Rectal smooth muscle tissue (tissue), 1 donor: ENCODE results near the gene TUBB4A.

Experiments
- H3K27ac ChIP-seq: one replicate; pipeline ENCODE4 v1.7.0; 2013; ENCODE audit warnings: low read depth, low read length, inconsistent platforms
- H3K27me3 ChIP-seq: one replicate; pipeline ENCODE4 v1.7.0; 2013; ENCODE audit warnings: low read length; ENCODE audit not compliant: control insufficient read depth, insufficient read depth
- H3K36me3 ChIP-seq: one replicate; pipeline ENCODE4 v1.7.0; 2013; ENCODE audit warnings: low read length; ENCODE audit not compliant: control insufficient read depth, insufficient read depth
- H3K4me1 ChIP-seq: one replicate; pipeline ENCODE4 v1.7.0; 2013; ENCODE audit warnings: low read length; ENCODE audit not compliant: control insufficient read depth, insufficient read depth
- H3K4me3 ChIP-seq: one replicate; pipeline ENCODE4 v1.7.0; 2013; ENCODE audit warnings: low read length
- H3K9ac ChIP-seq: one replicate; pipeline ENCODE4 v1.7.0; 2013; ENCODE audit warnings: low read length

Gene TUBB4A

GRCh38 chr19:6481541-6482342, 20.4 kb downstream of the TUBB4A start, which contains the start of gene DENND1C:
Gene DENND1C, minus strand, starts transcription at chr19:6481787. Its CDS starts 92 bp downstream, at chr19:6481695.
- peaks cover 7% of the 10 kb centered on the region for H3K27me3 ChIP-seq
- no peaks in the 10 kb centered on the region for H3K36me3 ChIP-seq
- peak within 1 kb of the TSS; percentile 52 for H3K4me3 ChIP-seq
- no peaks in the 10 kb centered on the region for H3K4me1 ChIP-seq
- peak within 1 kb of the TSS; percentile 38 for H3K9ac ChIP-seq
- no peak within 1 kb of the TSS for H3K27ac ChIP-seq

GRCh38 chr19:6480848-6481415, 21.2 kb downstream of the TUBB4A start:
- Histone ChIP-seq H3K27me3 (peaks cover 11% of the 10 kb centered on the region), H3K9ac (peak overlapping the region; percentile 38), H3K4me3 (peak overlapping the region; percentile 52), H3K36me3 (no peaks in the 10 kb centered on the region), H3K27ac (no peak overlapping the region), H3K4me1 (no peaks in the 10 kb centered on the region)

DNA sequence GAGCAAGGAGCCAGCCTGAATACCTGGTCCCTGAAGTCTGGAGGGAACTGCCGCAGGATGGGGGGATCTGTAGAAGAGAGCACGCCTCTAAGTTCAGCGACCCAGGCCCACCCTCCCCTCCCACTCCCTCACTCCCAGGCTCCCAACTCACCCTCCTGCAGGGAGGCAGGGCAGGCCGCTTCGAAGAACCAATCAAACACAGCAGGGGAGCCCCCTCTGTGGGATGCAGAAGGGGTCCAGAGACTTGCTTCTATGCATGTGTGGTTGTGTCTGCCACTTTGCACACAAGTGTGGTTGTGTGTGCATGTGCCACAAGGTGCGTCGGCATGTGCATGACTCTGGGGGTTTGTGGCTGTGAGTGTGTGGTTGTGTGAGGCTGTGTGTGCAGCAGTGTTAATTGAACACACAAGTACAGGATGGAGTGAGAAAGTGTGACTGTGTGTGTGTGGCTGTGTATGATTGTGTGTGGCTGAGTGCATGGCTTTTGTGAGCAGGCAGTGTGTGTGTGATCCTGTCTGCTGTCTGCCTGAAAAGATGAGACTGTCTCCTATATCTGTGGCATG, 22.2 kb downstream of the TUBB4A start:
- Histone ChIP-seq H3K4me3 (no peak overlapping the region), H3K36me3 (no peaks in the 10 kb centered on the region), H3K27ac (no peak overlapping the region), H3K27me3 (peaks cover 18% of the 10 kb centered on the region), H3K4me1 (no peaks in the 10 kb centered on the region), H3K9ac (no peak overlapping the region)

DNA sequence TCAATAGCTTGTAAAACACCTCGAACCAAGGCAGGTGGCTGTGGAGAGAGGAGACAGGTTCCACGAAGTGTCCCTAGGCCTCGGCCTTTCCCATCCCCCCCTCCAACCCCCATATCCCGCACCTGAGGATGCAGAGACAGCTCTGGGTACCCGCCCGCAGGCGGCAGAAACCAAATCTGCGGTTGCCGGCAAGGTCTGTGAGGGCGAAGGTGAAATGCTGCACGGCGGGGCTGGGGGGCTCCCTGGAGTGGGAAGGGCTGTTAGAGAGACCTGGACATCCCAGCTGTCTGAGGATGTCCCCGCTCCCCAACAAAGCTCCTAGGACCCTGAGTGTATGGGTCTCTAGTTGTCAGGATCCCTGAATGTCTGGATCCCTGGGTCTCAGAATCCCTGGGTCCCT, 23.3 kb downstream of the TUBB4A start:
- H3K4me1 ChIP-seq = no peaks in the 10 kb centered on the region
- no peak overlapping the region for H3K9ac ChIP-seq
- H3K36me3 ChIP-seq = no peaks in the 10 kb centered on the region
- H3K27ac ChIP-seq = no peak overlapping the region
- H3K4me3 ChIP-seq = no peak overlapping the region
- H3K27me3 ChIP-seq = peaks cover 18% of the 10 kb centered on the region

- Histone ChIP-seq H3K27ac (no peak overlapping the region), H3K4me3 (no peak overlapping the region), H3K36me3 (no peaks in the 10 kb centered on the region), H3K4me1 (no peaks in the 10 kb centered on the region), H3K27me3 (peaks cover 18% of the 10 kb centered on the region), H3K9ac (no peak overlapping the region)
These were observed 25.1 kb downstream of the TUBB4A start for GRCh38 chr19:6476896-6477431.

GRCh38 chr19:6476155-6476895, 25.8 kb downstream of the TUBB4A start:
- H3K4me3 ChIP-seq = peak overlapping the region; percentile 41
- H3K9ac ChIP-seq = no peak overlapping the region
- no peak overlapping the region for H3K27ac ChIP-seq
- H3K4me1 ChIP-seq = no peaks in the 10 kb centered on the region
- H3K27me3 ChIP-seq = peaks cover 18% of the 10 kb centered on the region
- H3K36me3 ChIP-seq = no peaks in the 10 kb centered on the region

GRCh38 chr19:6475321-6476108, 26.6 kb downstream of the TUBB4A start:
- Histone ChIP-seq H3K36me3 (no peaks in the 10 kb centered on the region), H3K4me1 (no peaks in the 10 kb centered on the region), H3K27me3 (peaks cover 18% of the 10 kb centered on the region), H3K9ac (no peak overlapping the region), H3K4me3 (peak overlapping the region; percentile 41), H3K27ac (no peak overlapping the region)

- Histone ChIP-seq H3K36me3 (no peaks in the 10 kb centered on the region), H3K4me3 (no peak overlapping the region), H3K4me1 (no peaks in the 10 kb centered on the region), H3K27me3 (peaks cover 15% of the 10 kb centered on the region), H3K27ac (no peak overlapping the region), H3K9ac (no peak overlapping the region)
These were observed 28.5 kb downstream of the TUBB4A start for GRCh38 chr19:6473647-6474046.

- Histone ChIP-seq H3K9ac (no peak overlapping the region), H3K36me3 (no peaks in the 10 kb centered on the region), H3K4me3 (no peak overlapping the region), H3K4me1 (no peaks in the 10 kb centered on the region), H3K27ac (no peak overlapping the region), H3K27me3 (peaks cover 15% of the 10 kb centered on the region)
These were observed 29.4 kb downstream of the TUBB4A start for GRCh38 chr19:6472713-6473112.

DNA sequence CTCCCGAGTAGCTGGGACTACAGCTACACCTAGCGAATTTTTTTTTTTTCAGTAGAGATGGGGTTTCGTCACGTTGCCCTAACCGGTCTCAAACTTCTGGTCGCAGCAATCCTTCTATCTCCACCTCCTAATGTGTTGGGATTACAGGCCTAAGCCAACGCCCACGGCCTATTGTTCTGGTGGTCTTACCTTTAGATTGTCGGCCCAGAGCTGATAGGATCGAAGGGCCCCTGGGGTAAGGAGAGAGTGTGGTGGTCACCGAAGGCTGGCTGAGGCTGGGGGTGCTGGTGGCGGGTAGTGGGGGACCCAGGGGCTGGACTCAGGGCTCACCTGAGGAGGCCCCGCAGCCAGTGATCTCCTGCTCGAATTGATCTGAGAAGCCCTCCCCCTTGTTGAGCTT, 31.0 kb downstream of the TUBB4A start:
- no peak overlapping the region for H3K9ac ChIP-seq

GRCh38 chr19:6470173-6470572, 31.9 kb downstream of the TUBB4A start:
- Histone ChIP-seq H3K27me3 (peaks cover 4% of the 10 kb centered on the region), H3K36me3 (no peaks in the 10 kb centered on the region), H3K27ac (no peak overlapping the region), H3K4me1 (no peaks in the 10 kb centered on the region), H3K9ac (no peak overlapping the region), H3K4me3 (no peak overlapping the region)

More for the DNA sequence above, 31.0 kb downstream of the TUBB4A start:
- Histone ChIP-seq H3K36me3 (no peaks in the 10 kb centered on the region), H3K4me3 (no peak overlapping the region), H3K27me3 (peaks cover 9% of the 10 kb centered on the region), H3K4me1 (no peaks in the 10 kb centered on the region), H3K27ac (no peak overlapping the region)
